Bladder microvascular endothelial cell (primary cell): ENCODE results near the gene SPANXN3. TPM values are rescaled to one million over a fixed set of nuclear protein-coding genes. Genes with fewer than 3 reads are reported as not detected.

ENCODE experiments used
- total RNA-seq: library from RNA; depleted of rRNA; stranded (reverse); fragments of >200 nt; gene quantifications from 2 replicates; pipeline ENCODE4 v1.2.3, GENCODE V29; 2014

The SPANXN3 gene, protein sequence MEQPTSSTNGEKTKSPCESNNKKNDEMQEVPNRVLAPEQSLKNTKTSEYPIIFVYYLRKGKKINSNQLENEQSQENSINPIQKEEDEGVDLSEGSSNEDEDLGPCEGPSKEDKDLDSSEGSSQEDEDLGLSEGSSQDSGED
- not detected in 2 replicates for total RNA-seq

GRCh38 chrX:143517375-143517774, at the start of gene SPANXN3:
SPANXN3 (minus strand) TSS chrX:143517475; CDS start chrX:143517391, 84 bp downstream.

Other genes with a start within 250 kb of the SPANXN3 start
- gene SLITRK4, start 118.6 kb upstream of the SPANXN3 start, total RNA-seq = 2.9 and 4.3 TPM in 2 replicates
- gene SPANXN2, start 203.3 kb upstream of the SPANXN3 start, total RNA-seq = not detected in 2 replicates